HG02678 (cell line): Measurements from ENCODE around the gene VIM.

Experiments used
- ATAC-seq: cut with Tn5 transposase; IDR thresholded peaks from one replicate; pipeline ENCODE4 v1.9.1; 2021; ENCODE audit warnings: mild to moderate bottlenecking, moderate library complexity; ENCODE audit not compliant: unreplicated experiment

The VIM gene

DNA sequence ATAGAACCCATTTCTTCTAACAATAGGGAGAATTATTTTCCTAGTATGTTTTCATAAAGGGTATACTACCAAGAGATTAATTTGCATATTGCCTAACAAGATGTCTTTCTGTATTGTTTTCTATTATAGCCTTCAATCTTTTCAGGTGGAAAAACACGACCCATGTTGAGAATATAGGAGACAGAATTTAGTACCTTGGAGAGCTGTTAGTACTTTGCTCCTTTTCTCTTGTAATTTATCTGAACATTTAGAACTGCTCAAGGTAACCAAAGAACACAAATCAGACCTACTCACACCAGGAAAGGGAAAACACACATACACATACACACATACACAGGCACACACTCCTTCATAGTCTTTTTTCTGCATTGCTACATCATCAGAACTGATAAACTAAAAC is 18.7 kb upstream of the VIM start:
- no peak for ATAC-seq

DNA sequence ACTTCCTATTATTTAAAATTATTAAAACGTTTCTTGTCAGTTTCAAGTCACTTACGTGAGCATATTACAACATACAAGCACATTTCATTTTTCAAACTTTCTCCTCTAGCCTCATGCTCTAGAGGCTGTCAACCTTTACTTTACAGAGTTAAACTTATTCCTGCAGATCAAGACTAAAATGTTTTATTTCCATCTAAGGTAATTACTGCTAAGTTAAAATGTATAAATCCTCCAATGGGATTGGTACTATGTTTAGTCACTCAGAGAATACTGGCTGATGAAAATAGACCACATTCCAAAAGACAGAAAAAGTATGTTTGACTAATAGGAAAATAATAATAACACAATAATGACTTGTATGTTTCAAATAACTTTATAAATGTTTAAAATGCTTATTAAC is 18.2 kb upstream of the VIM start:
- ATAC-seq: no peak

DNA sequence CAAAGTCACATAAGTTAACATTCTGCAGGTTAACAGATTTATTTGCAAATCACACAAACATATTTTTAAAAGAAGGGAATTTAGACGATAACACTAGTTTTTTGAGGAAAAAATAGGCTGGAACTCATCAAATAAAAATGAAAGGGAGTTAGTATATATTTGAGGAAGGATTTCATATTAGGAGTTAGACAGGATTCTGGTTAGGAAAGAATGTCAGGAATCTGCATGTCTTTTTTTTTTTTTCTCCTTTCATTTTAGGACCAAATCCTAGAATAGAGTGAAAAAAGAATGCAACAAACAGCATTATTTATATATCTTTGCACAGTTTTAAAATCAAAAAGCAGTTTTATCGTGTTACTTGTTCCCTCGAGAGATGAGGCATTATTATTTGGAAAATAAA is 17.7 kb upstream of the VIM start:
- no peak for ATAC-seq

DNA sequence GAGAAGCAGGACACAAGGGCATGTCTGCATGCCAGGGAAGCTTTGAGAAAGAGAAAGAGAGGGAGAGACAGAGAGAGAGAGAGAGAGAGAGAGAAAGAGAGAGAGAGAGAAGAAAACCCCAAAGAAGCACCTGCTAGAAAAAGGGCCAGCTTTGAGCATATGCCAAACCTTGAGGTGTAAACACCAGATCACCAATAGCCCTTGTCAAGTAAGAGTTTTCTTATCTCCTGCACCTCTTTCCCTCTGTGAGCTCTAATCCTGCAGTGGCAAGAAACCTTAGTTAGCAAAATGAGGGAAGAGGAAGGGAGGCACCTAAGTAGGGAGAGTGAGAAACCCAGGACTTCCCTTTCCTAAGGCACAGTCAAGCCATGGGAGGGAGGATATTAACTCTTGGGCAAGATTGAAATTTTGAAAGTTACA is 15.2 kb upstream of the VIM start:
- ATAC-seq: no peak

DNA sequence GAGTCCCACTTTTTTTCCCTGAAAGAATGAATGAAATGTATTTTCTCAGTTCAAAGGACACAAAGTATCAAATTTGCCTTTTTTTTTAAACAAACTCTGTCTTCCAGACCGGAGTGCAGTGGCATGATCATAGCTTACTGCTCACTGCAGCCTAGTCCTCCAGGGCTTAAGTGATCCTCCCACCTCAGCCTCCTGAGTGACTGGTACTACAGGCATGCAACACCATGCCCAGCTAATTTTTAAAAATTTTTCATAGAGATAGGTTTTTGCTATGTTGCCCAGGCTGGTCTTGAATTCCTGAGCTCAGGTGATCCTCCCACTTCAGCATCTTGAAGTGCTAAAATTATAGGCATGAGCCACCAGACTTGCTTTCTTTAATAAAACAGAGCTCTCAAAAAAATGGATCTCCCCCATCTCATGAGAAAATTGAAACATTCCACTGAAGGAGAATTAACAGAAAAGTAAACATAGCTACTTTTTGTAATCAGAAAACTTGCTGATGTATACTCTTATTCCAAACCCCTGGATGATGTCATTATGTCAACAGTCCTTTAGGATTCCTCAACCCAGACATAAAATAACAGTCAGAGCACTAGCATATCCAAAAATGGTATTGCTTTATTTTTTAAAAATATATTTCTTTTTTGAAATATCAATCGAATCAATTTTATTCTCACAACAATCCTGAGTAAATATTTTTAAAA is 14.2 kb upstream of the VIM start:
- ATAC-seq: no peak

DNA sequence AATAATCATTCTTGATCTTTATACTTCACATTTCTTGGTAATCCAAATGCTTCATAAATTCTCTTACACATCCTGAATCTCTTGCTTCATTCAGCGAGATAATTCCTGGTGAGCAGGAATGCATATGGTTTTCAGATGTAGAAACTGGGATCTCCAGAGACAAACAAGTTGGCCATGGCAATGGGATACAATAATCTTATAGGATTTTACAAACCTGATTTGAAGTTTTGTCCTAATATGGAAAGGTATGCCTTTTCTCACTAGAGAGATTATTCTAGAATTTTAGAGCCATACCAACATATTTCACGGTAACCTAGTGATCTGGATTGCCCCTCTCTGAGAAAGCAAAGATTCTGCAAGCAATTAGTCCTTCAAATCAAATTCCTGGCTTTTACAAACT is 13.5 kb upstream of the VIM start:
- ATAC-seq: no peak

DNA sequence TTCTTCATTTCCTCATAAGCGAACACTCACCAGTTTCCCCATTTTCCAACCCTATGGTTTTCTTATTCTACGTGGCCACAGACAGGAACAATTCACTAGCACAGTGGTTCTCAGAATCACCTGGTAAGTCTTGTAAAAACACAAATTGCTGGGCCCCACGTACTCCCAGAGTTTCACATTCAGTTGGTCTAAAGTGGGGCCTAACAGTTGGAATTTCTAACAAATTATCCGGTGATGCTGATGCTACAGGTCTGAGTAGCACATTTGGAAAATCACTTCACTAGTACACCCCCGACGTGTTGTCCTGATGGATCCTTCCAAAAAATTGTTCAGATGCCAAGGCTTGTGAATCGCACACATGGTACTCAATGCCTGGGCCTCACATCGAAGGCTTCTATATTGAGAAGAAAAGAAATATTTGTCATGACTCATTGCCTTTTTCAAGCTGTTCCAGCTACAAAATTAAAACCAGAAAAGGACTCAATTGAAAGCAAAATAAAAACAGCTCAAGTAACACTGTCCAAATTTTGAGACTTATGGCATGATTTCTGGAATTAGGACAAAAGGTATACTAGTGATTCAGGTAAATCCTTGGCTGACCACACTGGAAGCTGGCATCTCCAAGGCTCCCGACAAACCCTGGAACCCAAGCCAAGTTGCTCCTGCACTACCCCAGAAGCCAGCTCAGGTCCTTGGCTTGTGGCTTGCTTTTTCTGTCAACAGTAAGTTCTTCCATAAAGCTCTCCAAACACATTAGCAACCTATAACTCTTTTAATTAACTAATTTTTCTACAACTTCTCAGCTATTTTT is 12.9 kb upstream of the VIM start:
- no peak for ATAC-seq

DNA sequence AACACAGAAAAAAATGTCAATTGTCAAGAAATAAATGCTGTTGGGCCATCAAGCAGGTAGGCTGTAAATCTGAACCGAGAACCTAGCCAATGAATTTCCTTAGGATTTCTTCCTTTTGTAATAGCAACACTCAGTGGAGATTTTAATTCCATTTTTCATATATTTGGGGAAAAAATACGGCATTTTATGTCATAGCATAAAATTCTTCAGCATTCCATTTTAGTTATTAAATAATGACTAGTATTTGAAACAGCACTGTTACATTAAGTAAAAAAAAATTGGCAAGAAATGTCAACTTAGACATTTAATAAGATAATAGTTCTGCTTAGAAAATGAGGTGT is 12.3 kb upstream of the VIM start:
- ATAC-seq: no peak

DNA sequence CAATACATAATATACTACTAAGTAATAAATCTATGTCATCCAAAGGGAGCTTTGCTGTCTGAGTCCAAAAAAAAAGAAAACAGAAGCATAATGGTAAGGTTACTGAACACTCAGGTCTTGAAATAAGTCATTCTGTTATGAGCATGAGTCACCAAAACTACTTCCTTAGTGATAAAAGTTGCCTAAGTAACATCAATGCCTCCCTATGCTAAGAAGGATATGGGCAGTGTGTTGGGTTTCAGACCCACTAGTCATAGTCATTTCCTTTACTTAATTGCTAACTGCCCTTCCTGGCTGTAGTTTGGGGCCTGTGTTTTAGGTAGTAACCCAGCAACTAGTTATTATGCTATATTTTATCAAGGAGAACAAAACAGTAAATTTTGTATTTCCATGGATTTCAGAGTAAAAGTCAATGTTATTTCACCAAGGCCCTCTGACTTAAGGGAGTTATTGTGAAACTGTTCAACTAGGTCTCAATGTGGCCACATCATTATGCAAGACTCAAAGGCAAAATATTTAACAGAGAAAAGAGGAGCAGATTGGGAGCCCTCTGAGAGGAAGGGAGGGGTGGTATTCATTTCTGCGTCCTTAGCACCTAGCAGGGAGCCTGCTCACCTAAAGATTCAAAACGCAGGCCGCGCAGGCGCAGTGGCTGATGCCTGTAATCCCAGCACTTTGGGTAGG is 11.7 kb upstream of the VIM start:
- ATAC-seq: peak; percentile 100

DNA sequence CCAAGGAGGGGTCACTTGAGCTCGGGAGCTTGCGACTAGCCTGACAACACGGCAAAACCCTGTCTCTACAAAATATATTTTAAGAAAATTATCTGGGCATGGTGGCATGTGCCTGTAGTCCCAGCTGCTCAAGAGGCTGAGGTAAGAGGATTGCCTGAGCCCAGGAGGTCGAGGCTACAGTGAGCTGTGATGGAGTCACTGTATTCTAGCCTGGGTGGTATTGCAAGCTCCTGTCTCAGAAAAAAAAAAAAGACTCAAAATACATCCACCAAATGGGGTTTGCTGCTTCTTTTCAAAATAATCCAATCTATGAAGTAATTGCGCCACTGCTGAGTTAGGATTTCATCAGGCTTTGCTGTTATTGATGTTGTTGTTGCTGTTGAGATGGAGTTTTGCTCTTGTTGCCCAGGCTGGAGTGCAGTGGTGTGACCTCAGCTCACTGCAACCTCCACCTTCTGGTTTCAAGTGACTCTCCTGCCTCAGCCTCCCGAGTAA is 11.1 kb upstream of the VIM start:
- ATAC-seq: no peak

DNA sequence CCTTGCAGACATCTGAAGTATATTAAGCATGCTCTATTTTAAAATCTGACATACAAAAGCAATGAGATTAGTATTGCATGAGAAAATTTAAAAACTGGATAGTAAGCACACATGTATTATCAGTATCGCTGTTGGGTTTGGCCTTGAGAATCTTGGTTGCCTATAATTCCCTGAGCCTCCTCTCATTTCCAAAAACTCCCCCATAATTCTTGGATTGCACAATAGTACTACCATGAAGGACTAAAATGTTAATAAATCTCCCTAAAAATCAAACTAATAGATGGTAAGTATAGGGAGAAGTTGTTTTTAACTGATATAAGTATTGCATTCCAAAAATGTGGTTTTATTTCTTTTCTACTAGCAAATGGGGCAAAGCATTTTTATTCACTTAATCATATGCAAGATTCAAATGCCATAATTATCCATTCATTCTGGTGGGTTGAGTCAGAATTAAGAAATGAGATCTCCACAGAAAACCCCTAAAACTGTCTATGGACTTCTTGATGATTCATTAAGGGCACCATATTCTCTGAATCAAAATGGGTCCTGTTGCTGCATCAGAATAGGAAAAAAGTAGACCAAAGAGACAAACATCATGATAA is 10.3 kb upstream of the VIM start:
- no peak for ATAC-seq

DNA sequence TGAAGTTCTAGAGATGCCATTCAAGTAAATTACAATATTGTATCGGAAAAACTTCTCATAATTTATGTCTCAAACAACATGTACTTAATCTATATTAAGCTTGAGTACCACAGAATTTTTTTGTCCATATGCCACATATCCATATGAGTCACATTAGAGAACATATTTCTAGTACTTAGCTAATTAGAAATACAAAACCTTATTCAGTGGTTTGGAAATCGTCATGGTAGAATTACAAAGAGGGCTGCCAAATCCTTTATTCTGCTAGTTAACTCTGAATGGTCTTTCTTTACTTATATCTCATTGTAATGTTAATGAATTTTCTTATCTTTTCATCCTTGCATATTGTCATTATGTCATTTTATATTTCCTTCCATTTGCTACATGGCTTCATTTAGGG is 9.0 kb upstream of the VIM start:
- no peak for ATAC-seq

DNA sequence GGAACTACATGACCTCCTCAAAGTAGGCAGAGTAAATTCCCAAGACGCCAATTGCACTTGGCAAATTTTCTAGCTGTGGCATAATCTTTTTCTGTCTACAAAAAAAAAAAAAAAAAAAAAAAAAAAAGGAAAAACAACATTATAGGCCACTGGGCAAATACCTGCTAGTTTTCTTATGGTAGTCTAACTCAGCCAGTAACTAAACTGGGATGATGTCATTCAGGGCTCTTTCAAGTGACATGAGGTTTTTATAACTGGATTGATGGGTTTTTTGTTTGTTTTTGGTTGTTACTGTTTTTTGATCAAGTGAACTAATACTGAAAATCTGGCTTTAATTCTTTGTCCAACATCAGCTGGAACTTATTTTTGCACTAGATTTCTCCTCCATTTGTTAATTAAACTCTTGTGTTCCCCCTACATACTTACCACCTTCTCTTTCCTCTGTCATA is 7.4 kb upstream of the VIM start:
- no peak for ATAC-seq

DNA sequence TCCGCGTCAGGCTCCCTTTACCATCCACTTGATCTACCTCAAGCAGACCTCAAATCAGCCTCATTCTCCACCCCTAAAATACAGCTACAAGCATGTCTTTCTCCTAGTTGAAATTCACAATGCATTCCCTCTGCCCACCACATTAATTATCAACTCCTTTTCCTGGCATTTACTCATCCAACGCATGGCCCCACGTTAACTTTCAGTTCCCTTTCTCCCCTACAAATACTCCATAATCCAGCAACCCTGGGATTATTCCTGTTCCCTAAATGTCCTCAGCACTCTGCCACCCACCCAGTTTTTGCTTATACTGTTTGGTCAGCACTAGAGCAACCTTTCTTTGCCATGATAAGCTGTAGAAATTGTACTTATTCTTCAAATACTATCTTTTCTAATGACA is 5.7 kb upstream of the VIM start:
- ATAC-seq: no peak

DNA sequence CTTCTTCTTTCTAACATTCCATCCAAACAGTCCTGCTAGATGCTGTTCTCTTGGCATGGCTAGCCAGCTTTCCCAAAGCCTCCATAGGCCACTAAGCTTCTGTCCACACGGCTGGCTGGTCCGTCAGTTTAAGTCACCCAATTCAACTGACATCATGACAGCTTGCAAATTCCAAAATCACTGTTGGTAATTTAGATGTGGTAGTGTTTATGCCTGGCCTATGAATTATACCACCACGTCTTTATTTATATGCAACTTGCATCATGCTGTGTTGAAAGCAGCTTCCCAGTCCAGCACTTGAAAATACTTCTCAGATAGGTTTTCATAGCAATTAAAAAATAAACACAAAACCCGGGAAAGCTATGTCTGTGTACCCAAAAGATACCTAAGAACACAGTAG is 2.2 kb upstream of the VIM start:
- ATAC-seq: no peak

DNA sequence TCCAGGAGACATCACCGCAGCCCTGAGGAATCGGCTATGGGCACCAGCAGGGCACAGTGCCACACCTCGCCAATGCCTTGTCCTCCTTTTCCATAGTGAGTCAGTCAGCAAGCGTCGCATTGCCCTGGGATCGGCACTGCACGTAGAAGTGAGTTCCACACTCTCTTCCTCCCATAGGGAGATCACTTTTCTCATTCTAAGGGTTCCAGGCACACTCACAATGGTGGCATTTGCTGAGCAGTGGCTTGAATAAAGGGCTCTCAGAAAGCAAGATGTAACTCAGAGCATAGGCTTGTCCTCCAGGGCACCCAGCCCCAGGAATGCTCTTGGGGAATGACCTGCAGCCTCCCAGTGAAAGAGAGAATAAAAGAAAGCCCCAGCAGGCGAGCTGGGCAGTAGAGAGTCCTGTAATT is 1.1 kb upstream of the VIM start:
- ATAC-seq: no peak

DNA sequence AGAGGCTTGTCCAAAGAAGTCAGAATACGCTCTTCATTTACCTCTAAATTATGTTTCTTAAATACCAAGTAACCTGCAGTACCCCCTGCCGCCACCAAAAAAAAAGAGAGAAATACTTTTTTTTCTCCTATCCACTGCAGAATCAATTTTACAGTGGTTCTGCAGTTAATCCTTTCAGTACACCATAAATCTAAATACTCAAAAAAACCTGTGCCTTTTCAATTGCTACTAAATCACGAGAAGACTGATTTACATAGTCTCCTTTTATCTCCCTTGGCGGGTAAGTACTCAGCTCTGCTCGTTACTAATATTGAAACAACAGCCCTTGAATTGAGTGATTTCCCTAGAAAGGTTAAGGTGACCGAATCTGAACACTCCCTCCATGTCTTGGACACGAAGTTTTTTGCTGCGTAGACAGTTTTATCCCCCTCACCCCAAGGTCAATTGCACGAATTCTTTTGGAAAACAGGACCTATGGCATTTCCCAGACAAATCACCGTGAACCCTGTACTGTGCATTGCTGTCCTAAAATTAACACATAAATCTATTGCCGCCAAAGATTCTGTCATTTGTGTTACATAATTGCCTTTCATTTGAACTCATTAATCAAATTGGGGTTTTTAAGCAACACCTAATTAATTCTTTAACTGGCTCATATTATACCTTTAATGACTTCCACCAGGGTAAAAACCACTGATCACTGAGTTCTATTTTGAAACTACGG is 512 bp upstream of the VIM start:
- peak; percentile 25 for ATAC-seq

DNA sequence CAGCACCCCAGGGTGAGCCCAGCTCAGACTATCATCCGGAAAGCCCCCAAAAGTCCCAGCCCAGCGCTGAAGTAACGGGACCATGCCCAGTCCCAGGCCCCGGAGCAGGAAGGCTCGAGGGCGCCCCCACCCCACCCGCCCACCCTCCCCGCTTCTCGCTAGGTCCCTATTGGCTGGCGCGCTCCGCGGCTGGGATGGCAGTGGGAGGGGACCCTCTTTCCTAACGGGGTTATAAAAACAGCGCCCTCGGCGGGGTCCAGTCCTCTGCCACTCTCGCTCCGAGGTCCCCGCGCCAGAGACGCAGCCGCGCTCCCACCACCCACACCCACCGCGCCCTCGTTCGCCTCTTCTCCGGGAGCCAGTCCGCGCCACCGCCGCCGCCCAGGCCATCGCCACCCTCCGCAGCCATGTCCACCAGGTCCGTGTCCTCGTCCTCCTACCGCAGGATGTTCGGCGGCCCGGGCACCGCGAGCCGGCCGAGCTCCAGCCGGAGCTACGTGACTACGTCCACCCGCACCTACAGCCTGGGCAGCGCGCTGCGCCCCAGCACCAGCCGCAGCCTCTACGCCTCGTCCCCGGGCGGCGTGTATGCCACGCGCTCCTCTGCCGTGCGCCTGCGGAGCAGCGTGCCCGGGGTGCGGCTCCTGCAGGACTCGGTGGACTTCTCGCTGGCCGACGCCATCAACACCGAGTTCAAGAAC is 1.1 kb downstream of the VIM start:
- ATAC-seq: peak; percentile 29

DNA sequence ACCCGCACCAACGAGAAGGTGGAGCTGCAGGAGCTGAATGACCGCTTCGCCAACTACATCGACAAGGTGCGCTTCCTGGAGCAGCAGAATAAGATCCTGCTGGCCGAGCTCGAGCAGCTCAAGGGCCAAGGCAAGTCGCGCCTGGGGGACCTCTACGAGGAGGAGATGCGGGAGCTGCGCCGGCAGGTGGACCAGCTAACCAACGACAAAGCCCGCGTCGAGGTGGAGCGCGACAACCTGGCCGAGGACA is 1.6 kb downstream of the VIM start:
- ATAC-seq: no peak

DNA sequence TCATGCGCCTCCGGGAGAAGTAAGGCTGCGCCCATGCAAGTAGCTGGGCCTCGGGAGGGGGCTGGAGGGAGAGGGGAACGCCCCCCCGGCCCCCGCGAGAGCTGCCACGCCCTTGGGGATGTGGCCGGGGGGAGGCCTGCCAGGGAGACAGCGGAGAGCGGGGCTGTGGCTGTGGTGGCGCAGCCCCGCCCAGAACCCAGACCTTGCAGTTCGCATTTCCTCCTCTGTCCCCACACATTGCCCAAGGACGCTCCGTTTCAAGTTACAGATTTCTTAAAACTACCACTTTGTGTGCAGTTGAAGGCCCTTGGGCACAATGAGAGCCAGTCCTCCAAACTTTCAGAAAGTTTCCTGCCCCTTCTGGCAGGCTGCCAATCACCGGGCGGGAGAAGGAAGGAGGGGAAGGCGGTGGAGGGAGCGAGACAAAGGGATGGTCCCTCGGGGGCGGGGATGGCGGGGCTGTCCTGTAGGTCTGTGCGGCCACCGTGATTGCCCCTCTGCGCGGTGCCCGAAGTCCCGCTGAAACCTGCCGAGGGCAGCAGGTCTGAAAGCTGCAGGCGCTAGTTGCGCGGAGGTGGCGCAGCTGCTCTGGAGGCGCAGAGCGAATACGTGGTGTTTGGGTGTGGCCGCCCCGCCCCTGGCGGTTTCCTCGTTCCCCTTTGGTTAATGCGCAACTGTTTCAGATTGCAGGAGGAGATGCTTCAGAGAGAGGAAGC is 2.1 kb downstream of the VIM start:
- peak; percentile 54 for ATAC-seq
